Measurements from ENCODE around the gene EML6.

DNA sequence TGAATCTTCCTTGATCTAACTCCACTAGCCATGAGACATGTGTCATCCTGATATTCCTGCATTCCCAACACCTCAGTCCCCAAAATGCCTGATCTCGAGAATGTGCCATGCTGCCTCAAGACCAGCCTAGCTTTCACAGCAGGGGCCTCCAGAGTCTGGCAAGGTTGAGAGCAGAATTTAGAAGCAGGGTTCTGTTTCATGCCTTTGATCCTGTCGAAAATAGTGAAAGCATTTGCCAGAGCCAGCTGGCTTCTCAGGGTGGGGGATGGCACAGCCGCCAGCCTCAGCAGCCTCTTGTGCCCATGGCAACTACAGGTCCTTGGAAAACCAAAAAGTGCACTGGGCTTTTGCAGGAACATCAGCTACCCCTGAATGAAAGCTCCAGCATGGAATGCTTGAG is 183.3 kb downstream of the EML6 start:
- TF ChIP-seq, protein P1, sequence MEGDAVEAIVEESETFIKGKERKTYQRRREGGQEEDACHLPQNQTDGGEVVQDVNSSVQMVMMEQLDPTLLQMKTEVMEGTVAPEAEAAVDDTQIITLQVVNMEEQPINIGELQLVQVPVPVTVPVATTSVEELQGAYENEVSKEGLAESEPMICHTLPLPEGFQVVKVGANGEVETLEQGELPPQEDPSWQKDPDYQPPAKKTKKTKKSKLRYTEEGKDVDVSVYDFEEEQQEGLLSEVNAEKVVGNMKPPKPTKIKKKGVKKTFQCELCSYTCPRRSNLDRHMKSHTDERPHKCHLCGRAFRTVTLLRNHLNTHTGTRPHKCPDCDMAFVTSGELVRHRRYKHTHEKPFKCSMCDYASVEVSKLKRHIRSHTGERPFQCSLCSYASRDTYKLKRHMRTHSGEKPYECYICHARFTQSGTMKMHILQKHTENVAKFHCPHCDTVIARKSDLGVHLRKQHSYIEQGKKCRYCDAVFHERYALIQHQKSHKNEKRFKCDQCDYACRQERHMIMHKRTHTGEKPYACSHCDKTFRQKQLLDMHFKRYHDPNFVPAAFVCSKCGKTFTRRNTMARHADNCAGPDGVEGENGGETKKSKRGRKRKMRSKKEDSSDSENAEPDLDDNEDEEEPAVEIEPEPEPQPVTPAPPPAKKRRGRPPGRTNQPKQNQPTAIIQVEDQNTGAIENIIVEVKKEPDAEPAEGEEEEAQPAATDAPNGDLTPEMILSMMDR (IDR thresholded peaks at IDR 0.05) = no peak
- TF ChIP-seq EZH2 (IDR thresholded peaks at IDR 0.05) = no peak
- TF ChIP-seq EZH2phosphoT487 (IDR thresholded peaks at IDR 0.05) = no peak
